HL-60 (cell line): ENCODE results near the gene ADM2.

Experiments used
- DNase-seq, 2 experiments: peaks; one replicate each; pipeline ENCODE4 v3.0.0-alpha.2; 2010 to 2020; ENCODE audit warnings: low read depth in 1 of 2, low spot score in 1 of 2
- H3K27ac ChIP-seq: fragments of 250-450 bp; sonication (Bioruptor Pico); replicated peaks from 2 replicates; pipeline ENCODE4 v1.5.1; 2020; ENCODE audit warnings: mild to moderate bottlenecking, moderate library complexity
- H3K27me3 ChIP-seq: fragments of 250-450 bp; sonication (Bioruptor Pico); 2 replicates; pipeline ENCODE4 v1.5.1; 2021; ENCODE audit warnings: mild to moderate bottlenecking, moderate library complexity; ENCODE audit not compliant: insufficient read depth, poor library complexity, severe bottlenecking
- H3K4me3 ChIP-seq: replicated peaks from 2 replicates; pipeline ENCODE4 v1.5.1; 2011; ENCODE audit warnings: mild to moderate bottlenecking, control low read depth, low read length; ENCODE audit not compliant: insufficient read depth
- CTCF ChIP-seq: IDR thresholded peaks from one replicate; pipeline ENCODE4 v1.5.1; 2011; ENCODE audit warnings: low read length, control low read depth, inconsistent platforms; ENCODE audit not compliant: insufficient read depth
- GABPA ChIP-seq: IDR thresholded peaks from 2 replicates; pipeline ENCODE4 v1.6.1; 2012; ENCODE audit warnings: low read depth
- POLR2AphosphoS5 ChIP-seq: IDR thresholded peaks from 2 replicates; pipeline ENCODE4 v1.6.1; 2012; ENCODE audit warnings: low read depth
- SPI1 ChIP-seq: IDR thresholded peaks from 2 replicates; pipeline ENCODE4 v1.6.1; 2012; ENCODE audit warnings: low read depth, mild to moderate bottlenecking, borderline replicate concordance
- TF ChIP-seq, protein P1 (sequence below): IDR thresholded peaks from 2 replicates; pipeline ENCODE4 v1.6.1; 2012; ENCODE audit warnings: low read depth; ENCODE audit not compliant: insufficient replicate concordance

Gene ADM2

DNA sequence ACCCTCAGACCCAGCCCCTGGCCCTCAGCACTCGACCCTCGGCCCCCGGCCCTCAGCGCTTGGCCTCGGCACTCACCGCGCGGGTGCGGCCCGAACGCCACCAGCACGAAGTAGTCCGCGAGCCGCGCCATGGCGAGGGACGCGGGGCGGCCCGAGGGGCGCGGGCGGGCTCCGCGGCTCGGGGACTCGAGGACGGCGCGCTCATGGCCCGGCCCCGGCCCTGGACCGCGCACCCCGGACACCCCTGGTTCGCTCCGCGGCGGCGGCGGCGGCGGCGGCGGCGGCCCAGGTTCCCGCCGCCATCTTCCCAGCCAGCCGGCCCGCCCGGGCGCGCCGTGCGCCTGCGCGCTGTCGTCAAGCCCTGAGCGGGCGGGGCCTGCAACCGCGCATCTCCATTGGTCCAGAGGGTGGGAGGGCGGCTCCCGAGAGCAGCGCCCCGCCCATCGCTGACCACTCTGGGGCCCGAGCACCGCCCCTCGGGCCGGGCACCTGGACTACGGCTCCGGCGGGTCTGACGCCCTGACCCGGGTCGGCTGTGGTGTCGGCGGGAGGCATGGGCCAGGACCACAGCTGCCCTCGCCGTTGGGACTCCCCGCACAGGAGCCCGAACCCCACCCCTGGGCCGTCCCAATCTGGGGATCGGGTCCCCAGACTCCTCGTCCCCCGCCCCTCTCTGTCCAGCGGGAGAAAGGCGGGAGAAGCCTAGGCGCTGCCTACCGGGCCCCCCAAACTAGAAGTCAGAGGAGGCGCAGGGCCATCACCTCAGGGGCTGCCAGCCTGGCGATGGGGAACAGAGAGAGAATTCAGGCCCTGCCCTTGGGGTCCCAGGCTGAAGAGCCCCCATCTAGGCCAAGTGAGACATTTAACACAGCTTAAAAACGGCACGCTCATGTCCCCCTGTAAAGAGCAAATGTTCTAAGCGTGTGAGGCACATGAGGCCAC, 6.4 kb upstream of the ADM2 start, which contains the start of gene SBF1:
Gene SBF1 (minus strand): TSS at position 326 of the 942 bp plus-strand sequence. CDS start 195 bp downstream, at position 131.
- Histone ChIP-seq H3K4me3 (peak within 1 kb of the TSS; percentile 64), H3K27ac (peak within 1 kb of the TSS; percentile 47), H3K27me3 (peaks cover 9% of the 10 kb centered on the region)
- TF ChIP-seq, protein P1, sequence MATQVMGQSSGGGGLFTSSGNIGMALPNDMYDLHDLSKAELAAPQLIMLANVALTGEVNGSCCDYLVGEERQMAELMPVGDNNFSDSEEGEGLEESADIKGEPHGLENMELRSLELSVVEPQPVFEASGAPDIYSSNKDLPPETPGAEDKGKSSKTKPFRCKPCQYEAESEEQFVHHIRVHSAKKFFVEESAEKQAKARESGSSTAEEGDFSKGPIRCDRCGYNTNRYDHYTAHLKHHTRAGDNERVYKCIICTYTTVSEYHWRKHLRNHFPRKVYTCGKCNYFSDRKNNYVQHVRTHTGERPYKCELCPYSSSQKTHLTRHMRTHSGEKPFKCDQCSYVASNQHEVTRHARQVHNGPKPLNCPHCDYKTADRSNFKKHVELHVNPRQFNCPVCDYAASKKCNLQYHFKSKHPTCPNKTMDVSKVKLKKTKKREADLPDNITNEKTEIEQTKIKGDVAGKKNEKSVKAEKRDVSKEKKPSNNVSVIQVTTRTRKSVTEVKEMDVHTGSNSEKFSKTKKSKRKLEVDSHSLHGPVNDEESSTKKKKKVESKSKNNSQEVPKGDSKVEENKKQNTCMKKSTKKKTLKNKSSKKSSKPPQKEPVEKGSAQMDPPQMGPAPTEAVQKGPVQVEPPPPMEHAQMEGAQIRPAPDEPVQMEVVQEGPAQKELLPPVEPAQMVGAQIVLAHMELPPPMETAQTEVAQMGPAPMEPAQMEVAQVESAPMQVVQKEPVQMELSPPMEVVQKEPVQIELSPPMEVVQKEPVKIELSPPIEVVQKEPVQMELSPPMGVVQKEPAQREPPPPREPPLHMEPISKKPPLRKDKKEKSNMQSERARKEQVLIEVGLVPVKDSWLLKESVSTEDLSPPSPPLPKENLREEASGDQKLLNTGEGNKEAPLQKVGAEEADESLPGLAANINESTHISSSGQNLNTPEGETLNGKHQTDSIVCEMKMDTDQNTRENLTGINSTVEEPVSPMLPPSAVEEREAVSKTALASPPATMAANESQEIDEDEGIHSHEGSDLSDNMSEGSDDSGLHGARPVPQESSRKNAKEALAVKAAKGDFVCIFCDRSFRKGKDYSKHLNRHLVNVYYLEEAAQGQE: no peak
- TF ChIP-seq GABPA (no peak), SPI1 (no peak), POLR2AphosphoS5 (no peak), CTCF (no peak)
- DNase-seq: peak; percentile 75 to 81

DNA sequence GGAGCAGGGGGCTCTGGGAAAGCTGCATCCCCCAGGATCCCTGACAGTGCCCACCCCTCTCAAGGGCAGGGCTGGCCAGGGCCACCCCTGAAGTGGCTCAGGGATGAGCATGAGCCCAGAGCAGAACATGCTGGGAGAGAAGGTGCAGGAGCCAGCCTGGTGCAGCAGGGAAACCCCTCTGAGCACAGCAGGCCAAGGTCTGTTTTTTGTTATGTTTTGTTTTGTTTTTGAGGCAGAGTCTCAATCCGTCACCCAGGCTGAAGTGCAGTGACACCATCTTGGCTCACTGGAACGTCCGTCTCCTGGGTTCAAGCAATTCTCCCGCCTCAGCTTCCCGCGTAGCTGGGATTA, 5.7 kb upstream of the ADM2 start:
- no peak overlapping the region for H3K27ac ChIP-seq
- no peak for TF ChIP-seq GABPA
- TF ChIP-seq POLR2AphosphoS5: no peak
- H3K27me3 ChIP-seq: peaks cover 14% of the 10 kb centered on the region
- H3K4me3 ChIP-seq: no peak overlapping the region
- DNase-seq: no peak

GRCh38 chr22:50476868-50477267, 4.5 kb upstream of the ADM2 start:
- Histone ChIP-seq H3K27ac (no peak overlapping the region), H3K27me3 (peaks cover 21% of the 10 kb centered on the region), H3K4me3 (no peak overlapping the region)
- TF ChIP-seq, protein P1: no peak
- TF ChIP-seq GABPA (no peak), POLR2AphosphoS5 (no peak), SPI1 (no peak), CTCF (no peak)
- DNase-seq: no peak

GRCh38 chr22:50477923-50478322, 3.4 kb upstream of the ADM2 start:
- Histone ChIP-seq H3K4me3 (no peak overlapping the region), H3K27ac (no peak overlapping the region), H3K27me3 (peaks cover 25% of the 10 kb centered on the region)
- DNase-seq: no peak
- TF ChIP-seq POLR2AphosphoS5: no peak
- no peak for TF ChIP-seq SPI1
- TF ChIP-seq CTCF: no peak
